ENCODE measurements around the gene CES2.
A peak's percentile ranks its signal among the peaks of the same experiment; 100 is the strongest.
"Not testable (repeated sequence)": the region's sequence is repeated elsewhere in the genome, so short reads cannot be mapped to it uniquely, and the experiment has no call there.

CES2 gene

DNA sequence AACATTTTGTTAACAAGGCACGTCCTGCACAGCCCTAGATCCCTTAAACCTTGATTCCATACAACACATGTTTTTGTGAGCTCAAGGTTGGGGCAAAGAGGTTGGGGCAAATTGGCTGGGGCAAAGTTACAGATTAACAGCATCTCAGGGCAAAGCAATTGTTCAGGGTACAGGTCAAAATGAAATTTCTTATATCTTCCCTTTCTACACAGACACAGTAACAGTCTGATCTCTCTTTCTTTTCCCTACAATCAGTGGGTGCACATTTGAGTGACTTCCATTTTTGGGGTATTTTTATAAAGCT, 20.8 kb downstream of the CES2 start:
- H4K5ac ChIP-seq (ENCODE audit: low read length); H3K23ac ChIP-seq (ENCODE audit: low read length); H3K4me1 ChIP-seq (ENCODE audit: control insufficient read depth, low read depth, low read length); H2BK15ac ChIP-seq (replicated peaks; ENCODE audit: low read depth); H3K27ac ChIP-seq (ENCODE audit: low read depth, low read length); H3K27me3 ChIP-seq (ENCODE audit: insufficient read depth, low read length, poor library complexity); H3K56ac ChIP-seq (ENCODE audit: low read length); H3K9ac ChIP-seq (ENCODE audit: low read length); H2AK5ac ChIP-seq (ENCODE audit: low read length); H2BK5ac ChIP-seq (ENCODE audit: low read length); H2BK120ac ChIP-seq (ENCODE audit: low read depth, low read length); H4K8ac ChIP-seq (ENCODE audit: low read depth, low read length); H3K18ac ChIP-seq (ENCODE audit: low read length); DNase-seq; H3K79me1 ChIP-seq (ENCODE audit: low read length); H3K4me2 ChIP-seq (ENCODE audit: low read length); H3K4me3 ChIP-seq (ENCODE audit: low read length); H3K36me3 ChIP-seq (ENCODE audit: control insufficient read depth, insufficient read depth, low read length); H3K4ac ChIP-seq (ENCODE audit: low read depth, low read length); H3K79me2 ChIP-seq (ENCODE audit: control insufficient read depth, insufficient read depth, low read length): not testable (repeated sequence)
- WGBS (ENCODE audit: extremely low coverage, insufficient coverage, low lambda C conversion rate), result no CpG with 5 or more reads among the region's 1 CpG

DNA sequence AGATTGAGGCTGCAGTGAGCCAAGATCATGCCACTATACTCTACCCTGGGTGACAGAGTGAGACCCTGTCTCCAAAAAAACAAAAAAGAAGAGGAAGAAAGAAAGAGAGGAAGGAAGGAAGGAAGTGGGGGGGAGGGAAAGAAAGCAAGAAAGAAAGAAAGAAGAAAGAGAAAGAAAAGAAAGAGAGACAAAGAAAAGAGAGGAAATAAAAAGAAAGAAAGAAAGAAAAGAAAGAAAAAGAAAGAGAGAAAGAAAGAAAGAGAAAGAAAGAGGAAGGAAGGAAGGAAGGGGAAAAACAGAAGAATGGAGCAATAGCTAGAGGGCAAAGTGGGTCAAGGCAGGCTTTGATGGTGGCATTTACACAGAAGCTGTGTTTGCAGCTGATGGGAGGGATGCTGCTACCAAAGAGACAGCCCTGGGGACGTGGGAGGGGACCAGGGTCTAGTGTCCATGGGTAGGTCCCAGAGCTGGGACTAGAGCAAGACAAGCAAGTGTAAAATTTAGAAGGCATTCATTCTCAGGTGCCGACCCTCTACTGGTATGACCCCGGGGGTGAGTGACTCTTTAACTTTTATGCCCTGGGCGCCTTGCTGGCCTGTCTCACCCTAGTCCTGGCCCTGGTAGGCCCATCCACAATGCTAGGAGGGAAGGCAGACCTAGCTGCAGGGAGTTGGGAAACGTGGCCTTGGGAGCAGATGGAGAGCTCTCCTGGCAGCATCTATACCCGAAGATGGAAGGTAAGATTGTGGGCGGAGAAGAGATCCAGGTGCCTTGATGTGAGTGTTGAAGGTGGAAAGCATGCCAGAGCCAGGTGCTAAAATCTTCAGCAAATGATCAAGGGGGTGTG, 23.8 kb downstream of the CES2 start:
- no peak overlapping the region for H2BK120ac ChIP-seq (ENCODE audit: low read depth, low read length)
- H3K36me3 ChIP-seq (ENCODE audit: control insufficient read depth, insufficient read depth, low read length), result no peaks in the 10 kb centered on the region
- H2BK5ac ChIP-seq (ENCODE audit: low read length), result no peak overlapping the region
- H2AK5ac ChIP-seq (ENCODE audit: low read length), result no peak overlapping the region
- DNase-seq, result no peak
- no peaks in the 10 kb centered on the region for H3K4me1 ChIP-seq (ENCODE audit: control insufficient read depth, low read depth, low read length)
- no peak overlapping the region for H4K5ac ChIP-seq (ENCODE audit: low read length)
- no peak overlapping the region for H2BK15ac ChIP-seq (replicated peaks; ENCODE audit: low read depth)
- H3K56ac ChIP-seq (ENCODE audit: low read length), result no peak overlapping the region
- WGBS (ENCODE audit: extremely low coverage, insufficient coverage, low lambda C conversion rate), result no CpG with 5 or more reads among the region's 7 CpGs
- no peak overlapping the region for H3K4me2 ChIP-seq (ENCODE audit: low read length)
- no peaks in the 10 kb centered on the region for H3K27me3 ChIP-seq (ENCODE audit: insufficient read depth, low read length, poor library complexity)
- no peak overlapping the region for H3K18ac ChIP-seq (ENCODE audit: low read length)
- no peak overlapping the region for H4K8ac ChIP-seq (ENCODE audit: low read depth, low read length)
- no peak overlapping the region for H3K4me3 ChIP-seq (ENCODE audit: low read length)
- no peaks in the 10 kb centered on the region for H3K79me2 ChIP-seq (ENCODE audit: control insufficient read depth, insufficient read depth, low read length)
- H3K4ac ChIP-seq (ENCODE audit: low read depth, low read length), result no peak overlapping the region
- no peak overlapping the region for H3K23ac ChIP-seq (ENCODE audit: low read length)
- H3K9ac ChIP-seq (ENCODE audit: low read length), result no peak overlapping the region
- H3K27ac ChIP-seq (ENCODE audit: low read depth, low read length), result no peak overlapping the region
- H3K79me1 ChIP-seq (ENCODE audit: low read length), result no peaks in the 10 kb centered on the region

DNA sequence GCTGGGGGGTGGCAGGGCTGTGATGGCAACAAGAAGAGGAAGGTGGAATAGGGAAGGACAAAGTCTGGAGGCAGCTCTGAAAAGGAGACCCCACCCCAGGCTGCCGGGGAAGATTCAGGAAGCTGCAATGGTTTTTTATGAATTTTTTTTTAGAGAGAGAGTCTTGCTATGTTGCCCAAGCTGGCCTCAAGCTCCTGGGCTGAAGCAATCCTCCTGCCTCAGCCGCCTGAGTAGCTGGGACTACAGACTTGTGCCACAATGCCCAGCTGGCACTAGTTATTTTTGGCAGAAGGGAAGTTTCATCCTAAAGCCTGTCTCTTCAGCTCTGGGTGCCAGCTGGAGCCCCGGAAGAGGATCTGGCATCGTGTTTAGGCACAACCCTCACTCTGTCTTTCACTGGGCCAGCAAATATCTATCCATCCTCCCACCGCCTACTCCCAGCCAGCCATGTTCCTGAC, 24.4 kb downstream of the CES2 start:
- Histone ChIP-seq H3K27ac (ENCODE audit: low read depth, low read length) (no peak overlapping the region), H3K79me2 (ENCODE audit: control insufficient read depth, insufficient read depth, low read length) (no peaks in the 10 kb centered on the region), H3K4me2 (ENCODE audit: low read length) (no peak overlapping the region), H3K4ac (ENCODE audit: low read depth, low read length) (no peak overlapping the region), H4K8ac (ENCODE audit: low read depth, low read length) (no peak overlapping the region), H3K23ac (ENCODE audit: low read length) (no peak overlapping the region), H3K79me1 (ENCODE audit: low read length) (no peaks in the 10 kb centered on the region), H3K27me3 (ENCODE audit: insufficient read depth, low read length, poor library complexity) (no peaks in the 10 kb centered on the region), H3K4me3 (ENCODE audit: low read length) (no peak overlapping the region), H2BK120ac (ENCODE audit: low read depth, low read length) (no peak overlapping the region), H3K36me3 (ENCODE audit: control insufficient read depth, insufficient read depth, low read length) (no peaks in the 10 kb centered on the region), H2BK15ac (replicated peaks; ENCODE audit: low read depth) (no peak overlapping the region), H3K4me1 (ENCODE audit: control insufficient read depth, low read depth, low read length) (no peaks in the 10 kb centered on the region), H4K5ac (ENCODE audit: low read length) (no peak overlapping the region), H2AK5ac (ENCODE audit: low read length) (no peak overlapping the region), H2BK5ac (ENCODE audit: low read length) (no peak overlapping the region), H3K9ac (ENCODE audit: low read length) (no peak overlapping the region), H3K18ac (ENCODE audit: low read length) (no peak overlapping the region), H3K56ac (ENCODE audit: low read length) (no peak overlapping the region)
- no CpG with 5 or more reads among the region's 5 CpGs for WGBS (ENCODE audit: extremely low coverage, insufficient coverage, low lambda C conversion rate)
- DNase-seq, result no peak

DNA sequence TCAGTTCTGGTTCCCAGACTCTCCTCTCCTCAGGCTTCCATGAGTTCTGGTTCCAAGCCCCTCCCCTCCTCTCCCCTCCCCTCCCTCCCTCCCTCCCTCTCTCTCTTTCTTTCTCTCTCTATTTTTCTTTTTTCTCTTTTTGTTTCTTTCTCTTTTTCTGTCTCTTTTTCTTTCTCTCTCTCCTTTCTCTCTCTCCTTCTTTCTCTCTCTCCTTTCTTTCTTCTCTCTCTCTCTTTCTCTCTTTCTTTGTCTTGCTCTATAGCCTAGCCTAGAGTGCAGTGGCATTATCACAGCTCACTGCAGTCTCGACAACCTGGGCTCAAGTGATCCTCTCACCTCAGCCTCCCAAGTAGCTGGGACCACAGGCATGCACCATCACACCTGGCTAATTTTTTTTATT, 25.0 kb downstream of the CES2 start:
- H3K4me3 ChIP-seq (ENCODE audit: low read length), result no peak overlapping the region
- no peaks in the 10 kb centered on the region for H3K36me3 ChIP-seq (ENCODE audit: control insufficient read depth, insufficient read depth, low read length)
- no peak overlapping the region for H3K18ac ChIP-seq (ENCODE audit: low read length)
- WGBS (ENCODE audit: extremely low coverage, insufficient coverage, low lambda C conversion rate), result no CpG with 5 or more reads among the region's 1 CpG
- no peak overlapping the region for H3K4me2 ChIP-seq (ENCODE audit: low read length)
- no peak overlapping the region for H3K27ac ChIP-seq (ENCODE audit: low read depth, low read length)
- H2BK5ac ChIP-seq (ENCODE audit: low read length), result no peak overlapping the region
- no peak overlapping the region for H3K56ac ChIP-seq (ENCODE audit: low read length)
- no peaks in the 10 kb centered on the region for H3K79me1 ChIP-seq (ENCODE audit: low read length)
- no peak for DNase-seq
- H3K9ac ChIP-seq (ENCODE audit: low read length), result no peak overlapping the region
- H4K8ac ChIP-seq (ENCODE audit: low read depth, low read length), result no peak overlapping the region
- no peak overlapping the region for H3K4ac ChIP-seq (ENCODE audit: low read depth, low read length)
- H2AK5ac ChIP-seq (ENCODE audit: low read length), result no peak overlapping the region
- no peaks in the 10 kb centered on the region for H3K4me1 ChIP-seq (ENCODE audit: control insufficient read depth, low read depth, low read length)
- no peak overlapping the region for H4K5ac ChIP-seq (ENCODE audit: low read length)
- no peaks in the 10 kb centered on the region for H3K79me2 ChIP-seq (ENCODE audit: control insufficient read depth, insufficient read depth, low read length)
- H3K23ac ChIP-seq (ENCODE audit: low read length), result no peak overlapping the region
- H2BK15ac ChIP-seq (replicated peaks; ENCODE audit: low read depth), result no peak overlapping the region
- H2BK120ac ChIP-seq (ENCODE audit: low read depth, low read length), result no peak overlapping the region
- no peaks in the 10 kb centered on the region for H3K27me3 ChIP-seq (ENCODE audit: insufficient read depth, low read length, poor library complexity)

DNA sequence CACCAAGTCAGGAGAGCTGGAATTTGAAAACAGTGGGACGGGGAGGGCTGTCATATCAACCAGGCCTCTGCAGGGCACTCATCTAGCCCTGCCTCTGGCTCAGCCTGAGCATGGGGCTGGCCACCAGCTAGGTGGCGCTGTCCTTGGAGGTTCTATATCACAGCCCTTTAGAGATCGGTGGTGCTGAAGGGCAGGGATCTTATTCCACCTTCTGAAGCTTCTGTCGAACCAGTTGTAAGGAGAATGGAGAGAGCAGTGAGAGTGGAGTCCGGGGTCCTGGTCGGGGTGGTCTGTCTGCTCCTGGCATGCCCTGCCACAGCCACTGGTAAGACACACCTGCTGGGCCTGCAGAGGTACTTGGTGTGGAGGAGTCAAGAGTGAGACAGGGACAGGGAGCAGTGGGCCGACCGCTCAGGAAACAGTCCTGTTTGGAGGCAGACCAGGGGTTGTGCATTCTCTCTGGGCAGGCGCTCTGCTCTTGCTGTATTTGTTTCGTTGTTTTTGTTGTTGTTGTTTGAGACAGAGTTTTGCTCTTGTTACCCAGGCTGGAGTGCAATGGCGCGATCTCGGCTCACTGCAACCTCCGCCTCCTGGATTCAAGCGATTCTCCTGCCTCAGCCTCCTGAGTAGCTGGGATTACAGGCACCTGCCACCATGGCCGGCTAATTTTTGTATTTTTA, 25.9 kb downstream of the CES2 start, which contains the start of gene CES3:
CES3 (plus strand) TSS at position 202 of the 680 bp plus-strand sequence; CDS start at position 244, 42 bp downstream.
- Histone ChIP-seq H4K5ac (ENCODE audit: low read length) (no peak within 1 kb of the TSS), H2BK5ac (ENCODE audit: low read length) (no peak within 1 kb of the TSS), H3K4ac (ENCODE audit: low read depth, low read length) (no peak within 1 kb of the TSS), H2AK5ac (ENCODE audit: low read length) (no peak within 1 kb of the TSS), H3K4me3 (ENCODE audit: low read length) (no peak within 1 kb of the TSS), H4K8ac (ENCODE audit: low read depth, low read length) (no peak within 1 kb of the TSS), H3K36me3 (ENCODE audit: control insufficient read depth, insufficient read depth, low read length) (no peaks in the 10 kb centered on the region), H3K27me3 (ENCODE audit: insufficient read depth, low read length, poor library complexity) (no peaks in the 10 kb centered on the region), H3K4me1 (ENCODE audit: control insufficient read depth, low read depth, low read length) (no peaks in the 10 kb centered on the region), H3K27ac (ENCODE audit: low read depth, low read length) (no peak within 1 kb of the TSS), H3K9ac (ENCODE audit: low read length) (peak within 1 kb of the TSS; percentile 41), H3K4me2 (ENCODE audit: low read length) (no peak within 1 kb of the TSS), H2BK120ac (ENCODE audit: low read depth, low read length) (no peak within 1 kb of the TSS), H3K79me2 (ENCODE audit: control insufficient read depth, insufficient read depth, low read length) (no peaks in the 10 kb centered on the region), H3K79me1 (ENCODE audit: low read length) (no peaks in the 10 kb centered on the region), H2BK15ac (replicated peaks; ENCODE audit: low read depth) (no peak within 1 kb of the TSS), H3K18ac (ENCODE audit: low read length) (no peak within 1 kb of the TSS), H3K23ac (ENCODE audit: low read length) (no peak within 1 kb of the TSS), H3K56ac (ENCODE audit: low read length) (peak within 1 kb of the TSS; percentile 73)
- WGBS (ENCODE audit: extremely low coverage, insufficient coverage, low lambda C conversion rate), result no CpG with 5 or more reads among the region's 16 CpGs
- DNase-seq, result peak; percentile 94

Measured in mesendoderm (in vitro differentiated cells).